GM12872 (cell line): ENCODE data around the gene UGT1A3.

Source experiments
- TF ChIP-seq, protein P1 (sequence below): IDR thresholded peaks from 3 replicates; pipeline ENCODE4 v1.5.1; 2011; ENCODE audit warnings: low read depth, mild to moderate bottlenecking, low read length, moderate library complexity; ENCODE audit not compliant: insufficient read depth

The UGT1A3 gene

DNA sequence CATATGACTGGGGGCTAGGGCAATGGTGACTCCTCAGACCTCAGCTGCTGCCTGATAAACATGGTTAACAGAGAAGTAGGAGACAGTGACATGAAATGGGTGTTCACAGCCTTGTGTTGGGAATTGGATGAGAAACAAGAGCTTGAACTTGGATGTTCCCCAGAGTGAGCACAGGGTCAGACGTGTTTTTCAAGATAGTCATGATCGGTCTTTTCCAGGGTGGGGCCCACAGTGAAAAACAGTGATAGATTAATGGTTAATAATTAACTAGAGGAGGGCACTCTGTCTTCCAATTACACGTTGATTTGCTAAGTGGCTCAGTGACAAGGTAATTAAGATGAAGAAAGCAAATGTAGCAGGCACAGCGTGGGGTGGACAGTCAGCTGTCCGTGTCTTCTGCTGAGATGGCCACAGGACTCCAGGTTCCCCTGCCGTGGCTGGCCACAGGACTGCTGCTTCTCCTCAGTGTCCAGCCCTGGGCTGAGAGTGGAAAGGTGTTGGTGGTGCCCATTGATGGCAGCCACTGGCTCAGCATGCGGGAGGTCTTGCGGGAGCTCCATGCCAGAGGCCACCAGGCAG, at the start of gene UGT1A3:
UGT1A3 (plus strand) TSS at position 320 of the 579 bp plus-strand sequence; CDS start at position 405, 85 bp downstream.
- TF ChIP-seq, protein P1, sequence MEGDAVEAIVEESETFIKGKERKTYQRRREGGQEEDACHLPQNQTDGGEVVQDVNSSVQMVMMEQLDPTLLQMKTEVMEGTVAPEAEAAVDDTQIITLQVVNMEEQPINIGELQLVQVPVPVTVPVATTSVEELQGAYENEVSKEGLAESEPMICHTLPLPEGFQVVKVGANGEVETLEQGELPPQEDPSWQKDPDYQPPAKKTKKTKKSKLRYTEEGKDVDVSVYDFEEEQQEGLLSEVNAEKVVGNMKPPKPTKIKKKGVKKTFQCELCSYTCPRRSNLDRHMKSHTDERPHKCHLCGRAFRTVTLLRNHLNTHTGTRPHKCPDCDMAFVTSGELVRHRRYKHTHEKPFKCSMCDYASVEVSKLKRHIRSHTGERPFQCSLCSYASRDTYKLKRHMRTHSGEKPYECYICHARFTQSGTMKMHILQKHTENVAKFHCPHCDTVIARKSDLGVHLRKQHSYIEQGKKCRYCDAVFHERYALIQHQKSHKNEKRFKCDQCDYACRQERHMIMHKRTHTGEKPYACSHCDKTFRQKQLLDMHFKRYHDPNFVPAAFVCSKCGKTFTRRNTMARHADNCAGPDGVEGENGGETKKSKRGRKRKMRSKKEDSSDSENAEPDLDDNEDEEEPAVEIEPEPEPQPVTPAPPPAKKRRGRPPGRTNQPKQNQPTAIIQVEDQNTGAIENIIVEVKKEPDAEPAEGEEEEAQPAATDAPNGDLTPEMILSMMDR: no peak

DNA sequence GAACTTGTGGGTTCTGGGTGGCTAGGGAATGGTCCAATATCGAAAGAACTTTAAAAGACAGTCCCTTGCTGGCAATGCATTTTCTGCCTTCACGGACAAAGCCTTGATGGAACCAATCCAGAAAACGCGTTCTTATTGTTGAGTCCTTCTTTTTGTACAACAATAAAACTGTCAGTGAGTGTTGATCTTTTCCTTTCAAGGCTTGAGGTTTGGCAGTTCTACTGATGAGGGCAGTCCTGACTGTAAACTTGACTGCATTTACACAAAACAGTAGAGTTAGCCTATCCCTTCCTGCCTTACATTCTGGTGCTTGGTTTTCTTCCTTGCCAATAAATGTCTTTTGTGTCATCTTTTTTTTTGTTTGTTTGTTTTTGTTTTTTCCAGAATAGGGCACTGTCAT, 49.6 kb upstream of the UGT1A3 start:
- TF ChIP-seq, protein P1: no peak

- TF ChIP-seq, protein P1: no peak
These were observed 48.3 kb upstream of the UGT1A3 start for GRCh38 chr2:233680361-233681045.

DNA sequence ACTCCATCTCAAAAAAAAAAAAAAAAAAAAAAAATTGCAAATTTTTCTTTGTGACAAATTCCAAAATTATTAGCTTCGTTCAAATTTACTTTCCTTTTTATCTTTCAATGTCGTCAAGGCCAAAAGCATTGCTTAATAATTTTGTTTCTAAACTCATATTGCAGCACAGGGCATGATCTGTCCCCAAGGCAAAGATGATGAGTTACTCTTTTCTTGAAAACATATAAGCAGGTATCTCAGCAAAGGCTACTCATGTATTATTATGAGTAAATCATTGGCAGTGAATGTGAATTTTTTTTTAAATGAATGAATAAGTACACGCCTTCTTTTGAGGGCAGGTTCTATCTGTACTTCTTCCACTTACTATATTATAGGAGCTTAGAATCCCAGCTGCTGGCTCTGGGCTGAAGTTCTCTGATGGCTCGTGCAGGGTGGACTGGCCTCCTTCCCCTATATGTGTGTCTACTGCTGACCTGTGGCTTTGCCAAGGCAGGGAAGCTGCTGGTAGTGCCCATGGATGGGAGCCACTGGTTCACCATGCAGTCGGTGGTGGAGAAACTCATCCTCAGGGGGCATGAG, 47.2 kb upstream of the UGT1A3 start, which contains the start of gene UGT1A7:
UGT1A7 (plus strand) TSS at position 381 of the 579 bp plus-strand sequence; CDS start at position 418, 37 bp downstream.
- TF ChIP-seq, protein P1: no peak

DNA sequence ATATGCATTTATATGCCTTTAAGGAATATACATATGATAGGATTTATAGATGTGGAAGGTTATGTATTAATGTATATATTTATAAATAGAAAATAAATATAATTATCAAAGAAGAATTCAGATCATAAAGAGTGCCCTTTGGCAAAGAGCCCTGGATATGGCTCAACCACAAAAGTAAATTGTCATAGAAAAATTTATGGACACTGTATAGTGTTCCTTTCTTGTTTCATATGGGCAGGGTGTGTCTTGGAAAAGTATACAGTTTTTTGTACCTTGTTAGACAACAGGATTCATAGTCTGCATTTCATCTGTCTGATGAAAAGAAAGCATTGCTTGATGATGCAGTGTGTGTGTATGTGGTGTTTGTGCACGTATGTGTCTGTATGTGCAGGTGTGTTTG, 44.2 kb upstream of the UGT1A3 start:
- TF ChIP-seq, protein P1: no peak

GRCh38 chr2:233686928-233687327, 41.9 kb upstream of the UGT1A3 start:
- TF ChIP-seq, protein P1: no peak

DNA sequence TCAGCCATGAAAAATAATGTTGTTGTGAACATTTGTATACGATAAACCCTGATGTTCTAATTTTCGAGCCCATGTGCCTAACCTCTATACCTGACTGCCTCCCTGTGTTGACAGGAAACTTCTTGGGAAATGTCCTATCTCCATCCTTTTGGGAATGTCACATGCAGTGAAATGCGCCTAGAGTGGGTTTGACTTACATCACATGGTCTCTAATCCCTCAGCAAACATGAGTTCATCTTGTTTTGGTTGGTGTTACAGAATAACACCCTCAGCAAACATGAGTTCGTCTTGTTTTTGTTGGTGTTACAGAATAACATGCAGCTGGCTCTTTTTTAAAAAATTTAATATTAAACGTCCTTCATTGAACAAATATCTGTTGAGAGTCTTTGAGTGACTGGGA, 40.5 kb upstream of the UGT1A3 start:
- TF ChIP-seq, protein P1: no peak
